A673 (cell line): Measurements from ENCODE around the gene H2BK1. TPM values are rescaled to one million over a fixed set of nuclear protein-coding genes. Genes with fewer than 3 reads are reported as not detected.

Experiments
- BruUV-seq: library from RNA; stranded (reverse); fragments of 400-500 nt; replicated peaks from 2 replicates; lab custom pipeline; 2021; lab: Mats Ljungman, UMichigan
- CTCF ChIA-PET: fragments of 300-600 bp; sonication (Branson Sonifier 250); formaldehyde crosslinking; loops from one replicate; lab custom pipeline; 2022; ENCODE audit warnings: antibody characterized with exemption; lab: Charles Lee
- POLR2A ChIA-PET: fragments of 300-600 bp; sonication (Branson Sonifier 250); formaldehyde crosslinking; loops from one replicate; lab custom pipeline; 2022; ENCODE audit warnings: antibody characterized with exemption; ENCODE audit not compliant: low non-redundant PET; lab: Charles Lee
- DNase-seq: peaks from one replicate; pipeline ENCODE4 v3.0.0-alpha.2; 2015; ENCODE audit warnings: low spot score
- H3K27ac ChIP-seq: fragments of 200-600 bp; sonication (generic); 2 replicates; pipeline ENCODE4 v1.5.1; 2016; ENCODE audit warnings: mixed run types, low read depth, mild to moderate bottlenecking, mixed read lengths, antibody characterized with exemption, low read length; ENCODE audit not compliant: poor library complexity, severe bottlenecking
- H3K27me3 ChIP-seq: fragments of 200-600 bp; sonication (generic); replicated peaks from 2 replicates; pipeline ENCODE4 v1.6.1; 2017; ENCODE audit warnings: mixed run types, low read depth, mild to moderate bottlenecking, mixed read lengths, antibody characterized with exemption, low read length; ENCODE audit not compliant: insufficient read depth, poor library complexity
- H3K36me3 ChIP-seq: fragments of 200-600 bp; sonication (generic); 2 replicates; pipeline ENCODE4 v1.6.1; 2016; ENCODE audit warnings: mixed run types, mild to moderate bottlenecking, mixed read lengths, antibody characterized with exemption, low read length; ENCODE audit not compliant: insufficient read depth, poor library complexity, severe bottlenecking
- H3K4me1 ChIP-seq: fragments of 200-600 bp; sonication (generic); 2 replicates; pipeline ENCODE4 v1.6.1; 2017; ENCODE audit warnings: mixed run types, mild to moderate bottlenecking, mixed read lengths, antibody characterized with exemption, low read length; ENCODE audit not compliant: insufficient read depth, poor library complexity, severe bottlenecking
- H3K4me3 ChIP-seq: fragments of 200-600 bp; sonication (generic); 2 replicates; pipeline ENCODE4 v1.5.1; 2016; ENCODE audit warnings: low read depth, mixed run types, mild to moderate bottlenecking, mixed read lengths, low read length; ENCODE audit not compliant: poor library complexity, severe bottlenecking
- H3K9me3 ChIP-seq: fragments of 200-600 bp; sonication (generic); 2 replicates; pipeline ENCODE4 v1.6.1; 2016; ENCODE audit warnings: mixed run types, low read depth, mild to moderate bottlenecking, mixed read lengths, antibody characterized with exemption, low read length; ENCODE audit not compliant: poor library complexity, severe bottlenecking
- EZH2 ChIP-seq: fragments of 200-600 bp; sonication (generic); IDR thresholded peaks from 2 replicates; pipeline ENCODE4 v1.6.1; 2017; ENCODE audit warnings: borderline replicate concordance, low read depth, mild to moderate bottlenecking, mixed read lengths, antibody characterized with exemption, low read length; ENCODE audit not compliant: poor library complexity, severe bottlenecking
- intact Hi-C: fragments of 100-400 bp; cut with micrococcal nuclease; formaldehyde crosslinking; loops from one replicate; pipeline ENCODE4 v1.10.0; 2022; ENCODE audit not compliant: unreplicated experiment
- total RNA-seq: library from RNA; stranded (reverse); gene quantifications from 2 replicates; pipeline ENCODE4 v1.2.3, GENCODE V29; 2021
- TF ChIP-seq, protein P1 (sequence below): fragments of 300-800, 200-600 bp; sonication (generic); conservative IDR thresholded peaks from 2 replicates; pipeline ENCODE4 v1.5.1; 2017; ENCODE audit warnings: low read depth, mild to moderate bottlenecking, antibody characterized with exemption, low read length, moderate library complexity, mixed read lengths

H2BK1 gene
- total RNA-seq, 1 experiment from 2014 or later: not detected

DNA sequence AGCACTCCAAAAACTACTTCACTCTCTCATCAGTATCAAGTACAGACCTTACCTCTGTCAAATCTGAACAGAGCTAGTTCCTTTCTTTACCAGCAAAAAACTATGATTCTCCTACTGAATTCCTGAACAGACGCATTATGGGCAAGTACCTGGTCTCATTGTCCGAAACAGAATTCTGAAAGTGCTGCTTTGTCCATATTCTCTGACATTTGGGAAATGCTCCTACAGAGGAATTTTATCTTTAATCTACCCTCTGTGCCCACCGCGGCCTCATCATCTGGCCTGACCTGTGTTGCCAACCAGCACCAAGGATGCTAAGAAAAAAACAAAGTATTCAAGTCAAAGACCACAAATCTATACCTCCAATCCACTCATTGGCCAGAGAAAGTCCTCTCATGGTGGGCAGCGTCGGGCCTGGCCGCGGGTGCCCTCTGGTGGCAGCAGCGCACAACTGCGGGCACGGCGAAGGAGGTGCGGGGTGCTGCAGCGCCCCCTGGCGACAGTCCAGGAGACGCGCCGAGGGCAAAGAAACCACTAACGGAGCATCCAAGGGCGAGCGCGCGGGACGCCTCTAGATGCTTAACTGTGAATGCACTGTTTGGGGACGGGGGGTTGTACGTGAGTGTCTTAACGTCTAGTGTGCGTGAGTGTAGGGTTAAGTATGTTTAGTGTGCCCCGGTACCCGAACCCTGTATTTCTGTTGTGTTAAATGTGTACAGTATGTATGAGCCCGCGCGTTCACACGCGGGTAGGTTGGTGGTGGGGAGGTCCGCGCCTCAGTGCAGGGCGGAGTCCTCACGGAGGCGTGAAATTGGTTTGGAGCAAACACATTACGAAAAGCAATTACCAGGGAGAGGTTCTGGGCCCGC, 37.8 kb downstream of the H2BK1 start:
- peak; percentile 79 for DNase-seq
- POLR2A ChIA-PET: no interaction called here

DNA sequence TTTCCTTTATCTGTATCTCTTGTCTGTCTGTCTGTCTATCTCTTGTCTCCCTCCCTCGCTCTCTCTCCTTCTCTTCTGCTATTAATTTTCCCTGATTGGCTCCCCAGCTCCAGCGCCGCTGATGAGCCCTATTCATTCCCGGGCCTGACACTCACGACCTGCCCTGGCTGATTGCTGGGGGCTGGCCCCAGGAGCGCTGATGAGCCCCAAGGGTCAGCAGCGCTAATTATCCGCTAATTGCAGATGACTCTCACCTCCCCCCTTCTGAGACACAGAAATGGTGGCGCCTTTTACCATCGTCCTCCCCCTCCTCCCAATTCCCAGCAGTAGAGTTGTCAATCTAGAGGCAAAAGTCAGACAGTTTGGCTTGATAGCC, 41.5 kb downstream of the H2BK1 start:
- H3K27me3 ChIP-seq: peaks cover 64% of the 10 kb centered on the region
- BruUV-seq: no TSS peak
- ChIA-PET POLR2A (no interaction called here), CTCF (no interaction called here)
- H3K36me3 ChIP-seq: no peaks in the 10 kb centered on the region
- no peak for DNase-seq
- no peaks in the 10 kb centered on the region for H3K9me3 ChIP-seq
- no peak for TF ChIP-seq EZH2
- TF ChIP-seq, protein P1, sequence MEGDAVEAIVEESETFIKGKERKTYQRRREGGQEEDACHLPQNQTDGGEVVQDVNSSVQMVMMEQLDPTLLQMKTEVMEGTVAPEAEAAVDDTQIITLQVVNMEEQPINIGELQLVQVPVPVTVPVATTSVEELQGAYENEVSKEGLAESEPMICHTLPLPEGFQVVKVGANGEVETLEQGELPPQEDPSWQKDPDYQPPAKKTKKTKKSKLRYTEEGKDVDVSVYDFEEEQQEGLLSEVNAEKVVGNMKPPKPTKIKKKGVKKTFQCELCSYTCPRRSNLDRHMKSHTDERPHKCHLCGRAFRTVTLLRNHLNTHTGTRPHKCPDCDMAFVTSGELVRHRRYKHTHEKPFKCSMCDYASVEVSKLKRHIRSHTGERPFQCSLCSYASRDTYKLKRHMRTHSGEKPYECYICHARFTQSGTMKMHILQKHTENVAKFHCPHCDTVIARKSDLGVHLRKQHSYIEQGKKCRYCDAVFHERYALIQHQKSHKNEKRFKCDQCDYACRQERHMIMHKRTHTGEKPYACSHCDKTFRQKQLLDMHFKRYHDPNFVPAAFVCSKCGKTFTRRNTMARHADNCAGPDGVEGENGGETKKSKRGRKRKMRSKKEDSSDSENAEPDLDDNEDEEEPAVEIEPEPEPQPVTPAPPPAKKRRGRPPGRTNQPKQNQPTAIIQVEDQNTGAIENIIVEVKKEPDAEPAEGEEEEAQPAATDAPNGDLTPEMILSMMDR: no peak
- intact Hi-C loops: no loop called here
- no peak overlapping the region for H3K27ac ChIP-seq
- H3K4me3 ChIP-seq: no peak overlapping the region
- peaks cover 8% of the 10 kb centered on the region for H3K4me1 ChIP-seq

More for the DNA sequence above, 37.8 kb downstream of the H2BK1 start:
- Histone ChIP-seq H3K27me3 (peaks cover 27% of the 10 kb centered on the region), H3K4me1 (peaks cover 4% of the 10 kb centered on the region), H3K9me3 (no peaks in the 10 kb centered on the region), H3K27ac (no peak overlapping the region), H3K4me3 (no peak overlapping the region), H3K36me3 (no peaks in the 10 kb centered on the region)
- TF ChIP-seq, protein P1: peak; percentile 100
- TF ChIP-seq EZH2: no peak
- CTCF ChIA-PET: interaction anchor here (0.9 kb wide), 1 partner anchor 11 kb away, joined by 3 read pairs; no protein-coding TSS in a partner anchor
- BruUV-seq: no TSS peak
- intact Hi-C loops: loop anchor here (1.0 kb wide), 2 partner anchors 48 to 131 kb away; no protein-coding TSS in a partner anchor

DNA sequence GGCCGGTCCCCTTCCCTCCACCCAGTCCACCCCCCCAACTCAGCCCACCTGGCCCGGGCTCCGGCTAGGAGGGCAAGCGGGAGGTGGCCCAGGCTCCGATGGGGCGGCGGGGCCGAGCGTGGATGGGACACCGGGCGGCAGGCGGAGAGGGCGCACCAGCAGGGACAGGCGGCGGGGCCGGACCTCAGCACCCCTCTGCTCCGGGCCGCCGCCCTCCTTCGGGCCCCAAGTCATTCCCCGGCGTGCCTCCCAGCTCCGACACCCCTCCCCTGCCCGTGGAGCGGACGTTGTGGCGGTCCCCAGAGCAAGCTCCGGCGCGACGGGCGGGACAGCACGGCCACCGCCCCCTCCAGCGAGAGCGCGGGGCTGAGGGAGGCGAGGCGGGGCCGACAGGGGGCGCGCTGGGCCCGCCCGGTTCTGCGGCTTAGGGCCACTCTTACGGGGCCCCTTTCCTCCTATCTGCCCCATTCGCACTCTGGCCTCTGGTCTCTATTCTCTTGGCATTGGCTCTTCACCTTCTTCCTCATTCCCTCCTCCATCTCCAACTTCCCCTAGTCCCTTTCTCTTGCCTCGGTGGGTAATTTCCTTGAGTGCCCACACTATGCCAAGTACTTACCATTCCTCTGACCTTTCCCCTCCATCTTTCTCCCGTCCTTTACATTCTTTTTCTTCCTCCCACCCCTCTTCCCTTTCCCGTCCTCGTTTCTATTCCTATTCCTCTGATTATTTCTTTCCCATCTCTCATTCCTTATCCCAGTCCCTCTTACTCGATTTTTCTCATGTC, 42.1 kb downstream of the H2BK1 start:
- CTCF ChIA-PET: interaction anchor here (0.6 to 1.4 kb wide), 3 partner anchors 21 to 231 kb away, joined by 3 to 9 read pairs (median 4); no protein-coding TSS in a partner anchor
- DNase-seq: peak; percentile 56
- BruUV-seq: no TSS peak
- Histone ChIP-seq H3K27ac (no peak overlapping the region), H3K9me3 (no peaks in the 10 kb centered on the region), H3K4me1 (peaks cover 8% of the 10 kb centered on the region), H3K36me3 (no peaks in the 10 kb centered on the region), H3K27me3 (peaks cover 68% of the 10 kb centered on the region), H3K4me3 (peak overlapping the region; percentile 46)
- POLR2A ChIA-PET: no interaction called here
- TF ChIP-seq, protein P1: peak; percentile 68
- TF ChIP-seq EZH2: no peak
- intact Hi-C loops: no loop called here
